HCT116 (cell line): ENCODE measurements around the gene SHH. TPM values are rescaled to one million over a fixed set of nuclear protein-coding genes. Genes with fewer than 3 reads are reported as not detected.

Experiments used
- ATAC-seq: fragments of 200-7000 bp; cut with Tn5 transposase; 2 replicates; pipeline ENCODE4 v1.9.1; 2020; ENCODE audit warnings: mild to moderate bottlenecking, moderate library complexity
- BruUV-seq: library from RNA; stranded (reverse); fragments of 400-500 nt; replicated peaks from 2 replicates; lab custom pipeline; 2021; lab: Mats Ljungman, UMichigan
- CTCF ChIA-PET: fragments of 300-600 bp; sonication (Branson Sonifier 250); formaldehyde crosslinking; loops from one replicate; lab custom pipeline; 2021; ENCODE audit warnings: antibody characterized with exemption; lab: Charles Lee
- POLR2A ChIA-PET: fragments of 300-600, 350-600 bp; sonication (Branson Sonifier 250); formaldehyde crosslinking; loops from one replicate; lab custom pipeline; 2021; ENCODE audit warnings: antibody characterized with exemption; lab: Charles Lee
- RAD21 ChIA-PET, 2 experiments: fragments of 300-600 bp; sonication (Branson Sonifier 250); formaldehyde crosslinking; loops; one replicate each; lab custom pipeline; 2023; ENCODE audit warnings: low total read pairs in 2 of 2; ENCODE audit not compliant: uncharacterized antibody in 2 of 2, unreplicated experiment in 2 of 2, low non-redundant PET in 1 of 2; lab: Charles Lee
- DNase-seq: peaks from one replicate; pipeline ENCODE4 v3.0.0-alpha.2; 2010; ENCODE audit warnings: low read depth, low spot score
- H2AFZ ChIP-seq: fragments of 200-600 bp; shearing (Covaris generic), sonication (generic); 2 replicates; pipeline ENCODE4 v1.6.1; 2017; ENCODE audit warnings: low read depth, mixed run types, mixed read lengths, antibody characterized with exemption, low read length; ENCODE audit not compliant: poor library complexity, severe bottlenecking
- H3K27ac ChIP-seq: 2 replicates; pipeline ENCODE4 v1.5.1; 2012; ENCODE audit warnings: low read depth, low read length
- H3K27me3 ChIP-seq: fragments of 200-600 bp; sonication (generic); 2 replicates; pipeline ENCODE4 v1.6.1; 2016; ENCODE audit warnings: mixed run types, low read length, mixed read lengths; ENCODE audit not compliant: insufficient read depth
- H3K36me3 ChIP-seq, 2 experiments: fragments of 200-500 bp in 1 of 2; fragments of 200-600 bp in 1 of 2; sonication (Bioruptor generic) in 1 of 2; sonication (generic) in 1 of 2; 2 replicates each; pipeline versions ENCODE4 v1.5.1 to v1.6.1; 2014 to 2016; ENCODE audit warnings: low read length in 2 of 2, inconsistent platforms in 1 of 2, mixed read lengths in 1 of 2, mixed run types in 1 of 2; ENCODE audit not compliant: insufficient read depth in 2 of 2, control insufficient read depth in 1 of 2
- H3K4me1 ChIP-seq, 2 experiments: fragments of 200-600 bp in 1 of 2; sonication (generic) in 1 of 2; 2 replicates each; pipeline versions ENCODE4 v1.5.1 to v1.6.1; 2012 to 2017; ENCODE audit warnings: low read length in 2 of 2, inconsistent platforms in 1 of 2, mild to moderate bottlenecking in 1 of 2, mixed read lengths in 1 of 2, mixed run types in 1 of 2, moderate library complexity in 1 of 2; ENCODE audit not compliant: insufficient read depth in 2 of 2, control insufficient read depth in 1 of 2
- H3K4me2 ChIP-seq: fragments of 200-600 bp; sonication (generic); 2 replicates; pipeline ENCODE4 v1.6.1; 2017; ENCODE audit warnings: mixed run types, low read length, mixed read lengths
- H3K4me3 ChIP-seq, 2 experiments: fragments of 200-600 bp in 1 of 2; sonication (generic) in 1 of 2; replicated peaks in 1 of 2; 2 replicates each; pipeline ENCODE4 v1.5.1; 2011 to 2016; ENCODE audit warnings: low read length in 2 of 2, control low read depth in 1 of 2, low read depth in 1 of 2, mild to moderate bottlenecking in 1 of 2, mixed read lengths in 1 of 2, mixed run types in 1 of 2
- H3K79me2 ChIP-seq: fragments of 200-600 bp; sonication (generic); 2 replicates; pipeline ENCODE4 v1.6.1; 2017; ENCODE audit warnings: mild to moderate bottlenecking, mixed run types, low read length, moderate library complexity, mixed read lengths; ENCODE audit not compliant: insufficient read depth
- H3K9ac ChIP-seq: fragments of 200-600 bp; sonication (generic); 2 replicates; pipeline ENCODE4 v1.6.1; 2016; ENCODE audit warnings: low read length, mixed read lengths
- H3K9me2 ChIP-seq: fragments of 200-600 bp; sonication (generic), shearing (Covaris generic); 2 replicates; pipeline ENCODE4 v1.6.1; 2017; ENCODE audit warnings: mixed run types, mild to moderate bottlenecking, moderate library complexity; ENCODE audit not compliant: insufficient read depth
- H3K9me3 ChIP-seq, 2 experiments: fragments of 200-500 bp in 1 of 2; fragments of 200-600 bp in 1 of 2; sonication (Bioruptor generic) in 1 of 2; sonication (generic) in 1 of 2; 2 replicates each; pipeline ENCODE4 v1.6.1; 2014 to 2017; ENCODE audit warnings: low read length in 2 of 2, mixed read lengths in 2 of 2, inconsistent platforms in 1 of 2, low read depth in 1 of 2, mild to moderate bottlenecking in 1 of 2, mixed run types in 1 of 2, moderate library complexity in 1 of 2; ENCODE audit not compliant: control insufficient read depth in 1 of 2, insufficient read depth in 1 of 2
- H4K20me1 ChIP-seq: fragments of 200-600 bp; sonication (generic), shearing (Covaris generic); 2 replicates; pipeline ENCODE4 v1.6.1; 2017; ENCODE audit warnings: mixed run types, mild to moderate bottlenecking, moderate library complexity; ENCODE audit not compliant: insufficient read depth
- ATF3 ChIP-seq: IDR thresholded peaks from 2 replicates; pipeline ENCODE4 v1.6.1; 2012
- CTCF ChIP-seq, 3 experiments: fragments of 200-600 bp in 1 of 3; sonication (generic) in 1 of 3; IDR thresholded peaks in 2 of 3; conservative IDR thresholded peaks in 1 of 3; 2 replicates each; pipeline ENCODE4 v1.5.1; 2012 to 2017; ENCODE audit warnings: low read depth in 2 of 3, low read length in 2 of 3, antibody characterized with exemption in 1 of 3, borderline replicate concordance in 1 of 3, control low read depth in 1 of 3, mild to moderate bottlenecking in 1 of 3, mixed read lengths in 1 of 3, mixed run types in 1 of 3, moderate library complexity in 1 of 3; ENCODE audit not compliant: insufficient read depth in 1 of 3
- EGR1 ChIP-seq: IDR thresholded peaks from 2 replicates; pipeline ENCODE4 v1.6.1; 2012; ENCODE audit warnings: low read depth
- ELF1 ChIP-seq: IDR thresholded peaks from 2 replicates; pipeline ENCODE4 v1.6.1; 2012; ENCODE audit warnings: low read depth, borderline replicate concordance
- EZH2phosphoT487 ChIP-seq: fragments of 200-600 bp; IDR thresholded peaks from 2 replicates; pipeline ENCODE4 v1.6.1; 2018; ENCODE audit warnings: antibody characterized with exemption, borderline replicate concordance
- JUND ChIP-seq: IDR thresholded peaks from 2 replicates; pipeline ENCODE4 v1.6.1; 2012
- MAX ChIP-seq: IDR thresholded peaks from 2 replicates; pipeline ENCODE4 v1.6.1; 2012
- POLR2A ChIP-seq: IDR thresholded peaks from 2 replicates; pipeline ENCODE4 v1.7.0; 2011; ENCODE audit warnings: borderline replicate concordance; ENCODE audit not compliant: insufficient read depth, insufficient read length; ENCODE audit errors: extremely low read depth
- POLR2AphosphoS5 ChIP-seq: IDR thresholded peaks from 2 replicates; pipeline ENCODE4 v1.6.1; 2011; ENCODE audit warnings: mild to moderate bottlenecking, low read depth, low read length, moderate library complexity
- SIN3A ChIP-seq: IDR thresholded peaks from 2 replicates; pipeline ENCODE4 v1.6.1; 2012; ENCODE audit warnings: low read depth
- SRF ChIP-seq: IDR thresholded peaks from 2 replicates; pipeline ENCODE4 v1.6.1; 2012; ENCODE audit warnings: low read depth
- YY1 ChIP-seq: IDR thresholded peaks from 2 replicates; pipeline ENCODE4 v1.6.1; 2011; ENCODE audit warnings: low read length, low read depth, moderate library complexity, mild to moderate bottlenecking; ENCODE audit not compliant: insufficient replicate concordance; ENCODE audit errors: extremely low read depth
- ZBTB33 ChIP-seq: IDR thresholded peaks from 2 replicates; pipeline ENCODE4 v1.6.1; 2011; ENCODE audit warnings: mild to moderate bottlenecking, low read length, moderate library complexity; ENCODE audit not compliant: insufficient replicate concordance; ENCODE audit errors: extremely low read depth
- ZFX ChIP-seq: fragments of 450-650 bp; IDR thresholded peaks from 2 replicates; pipeline ENCODE4 v1.6.1; 2017
- intact Hi-C: fragments of 100-400 bp; cut with micrococcal nuclease; formaldehyde crosslinking; loops from 2 replicates; pipeline ENCODE4 v1.10.0; 2022
- total RNA-seq: library from RNA; stranded (reverse); gene quantifications from one replicate; pipeline ENCODE4 v1.2.1, GENCODE V29; 2021; ENCODE audit not compliant: unreplicated experiment

Gene SHH
- total RNA-seq, 1 experiment from 2014 or later = 0.32 TPM

- TF ChIP-seq CTCF (IDR thresholded peaks at IDR 0.05 in 2 of 3, conservative IDR thresholded peaks at IDR 0.05 in 1 of 3; ENCODE audit: borderline replicate concordance in 1 of 3, insufficient read depth in 1 of 3, low read depth in 2 of 3, low read length in 2 of 3) (no peak), ZBTB33 (no peak), SIN3A (no peak), JUND (no peak), ELF1 (no peak), POLR2AphosphoS5 (no peak), MAX (no peak), YY1 (no peak), ZFX (no peak), EGR1 (no peak), SRF (no peak)
Measured at GRCh38 chr7:155840262-155840885, 28.1 kb upstream of the SHH start (continued).

- no TSS peak for BruUV-seq
- Histone ChIP-seq H3K27me3 (no peaks in the 10 kb centered on the region), H3K4me3 (no peak overlapping the region), H3K9me3 (no peaks in the 10 kb centered on the region), H2AFZ (no peak overlapping the region), H3K4me1 (peaks cover 3 to 7% of the 10 kb centered on the region in 2 experiments; a peak in 2 of 4 replicates), H3K79me2 (no peaks in the 10 kb centered on the region), H3K27ac (no peak overlapping the region), H3K9ac (no peak overlapping the region)
- ChIA-PET RAD21 (interaction anchor here in 1 of 2 experiments (0.6 kb wide), 1 partner anchor 36 kb away, joined by 3 read pairs; no protein-coding TSS in a partner anchor), POLR2A (no interaction called here), CTCF (no interaction called here)
- intact Hi-C loops = no loop called here
- TF ChIP-seq ELF1 (no peak), ATF3 (no peak), CTCF (IDR thresholded peaks at IDR 0.05 in 2 of 3, conservative IDR thresholded peaks at IDR 0.05 in 1 of 3; ENCODE audit: borderline replicate concordance in 1 of 3, insufficient read depth in 1 of 3, low read depth in 2 of 3, low read length in 2 of 3) (no peak), EZH2phosphoT487 (no peak), POLR2A (no peak)
- TF ChIP-seq, all 23 proteins: peak for 0
- Histone ChIP-seq H3K4me2 (no peak overlapping the region), H4K20me1 (no peaks in the 10 kb centered on the region), H3K36me3 (no peaks in the 10 kb centered on the region), H3K9me2 (no peaks in the 10 kb centered on the region)
- no peak for DNase-seq
- no peak for ATAC-seq
Measured at GRCh38 chr7:155839461-155839860, 27.2 kb upstream of the SHH start.
